Neuronal stem cell (in vitro differentiated cells): ENCODE measurements around the gene CALCOCO1.

ENCODE experiments used
- DNase-seq: peaks from one replicate; pipeline ENCODE4 v3.0.0-alpha.2; 2013; ENCODE audit warnings: low spot score
- H2AFZ ChIP-seq: one replicate; pipeline ENCODE4 v1.6.1; 2013; ENCODE audit warnings: mild to moderate bottlenecking, low read length, inconsistent platforms
- H2AK5ac ChIP-seq: 2 replicates; pipeline ENCODE4 v1.6.1; 2013; ENCODE audit warnings: low read depth, mild to moderate bottlenecking, inconsistent platforms, low read length, moderate library complexity, mixed read lengths
- H2BK120ac ChIP-seq: 2 replicates; pipeline ENCODE4 v1.6.1; 2013; ENCODE audit warnings: low read depth, mild to moderate bottlenecking, inconsistent platforms, low read length, moderate library complexity, mixed read lengths
- H2BK12ac ChIP-seq: one replicate; pipeline ENCODE4 v1.6.1; 2013; ENCODE audit warnings: low read length, inconsistent platforms
- H2BK15ac ChIP-seq: 2 replicates; pipeline ENCODE4 v1.6.1; 2013; ENCODE audit warnings: mild to moderate bottlenecking, low read length, inconsistent platforms, mixed read lengths
- H2BK5ac ChIP-seq: one replicate; pipeline ENCODE4 v1.6.1; 2013; ENCODE audit warnings: inconsistent platforms, mild to moderate bottlenecking, low read length, moderate library complexity
- H3K14ac ChIP-seq: one replicate; pipeline ENCODE4 v1.6.1; 2013; ENCODE audit warnings: low read length, inconsistent platforms
- H3K18ac ChIP-seq: 2 replicates; pipeline ENCODE4 v1.6.1; 2013; ENCODE audit warnings: low read length, inconsistent platforms
- H3K23ac ChIP-seq: 2 replicates; pipeline ENCODE4 v1.6.1; 2013; ENCODE audit warnings: low read depth, mild to moderate bottlenecking, mixed read lengths, low read length, inconsistent platforms; ENCODE audit not compliant: poor library complexity
- H3K27ac ChIP-seq: replicated peaks from 3 replicates; pipeline ENCODE4 v1.5.1; 2013; ENCODE audit warnings: low read length, inconsistent platforms
- H3K27me3 ChIP-seq, 3 experiments: 2 replicates each; pipeline ENCODE4 v1.6.1; 2013; ENCODE audit warnings: low read length in 3 of 3, mild to moderate bottlenecking in 2 of 3, inconsistent platforms in 1 of 3, low read depth in 1 of 3, mixed read lengths in 1 of 3, moderate library complexity in 1 of 3; ENCODE audit not compliant: control insufficient read depth in 3 of 3, insufficient read depth in 3 of 3
- H3K36me3 ChIP-seq, 2 donors: replicated peaks in 1 of 2; 2 replicates each; pipeline ENCODE4 v1.6.1; 2013; ENCODE audit warnings: low read length in 2 of 2; ENCODE audit not compliant: control insufficient read depth in 2 of 2, insufficient read depth in 2 of 2
- H3K4ac ChIP-seq: 2 replicates; pipeline ENCODE4 v1.6.1; 2013; ENCODE audit warnings: inconsistent platforms, mild to moderate bottlenecking, low read length, moderate library complexity
- H3K4me1 ChIP-seq, 2 donors: 1 replicate in 1 of 2; 2 replicates in 1 of 2; pipeline ENCODE4 v1.6.1; 2013; ENCODE audit warnings: low read length in 2 of 2, low read depth in 1 of 2; ENCODE audit not compliant: control insufficient read depth in 2 of 2, insufficient read depth in 1 of 2
- H3K4me2 ChIP-seq: one replicate; pipeline ENCODE4 v1.6.1; 2013; ENCODE audit warnings: mild to moderate bottlenecking, low read length, inconsistent platforms; ENCODE audit not compliant: insufficient read depth, poor library complexity, severe bottlenecking
- H3K4me3 ChIP-seq, 2 donors: 2 replicates each; pipeline ENCODE4 v1.5.1; 2013; ENCODE audit warnings: low read length in 2 of 2, mild to moderate bottlenecking in 2 of 2, inconsistent platforms in 1 of 2, moderate library complexity in 1 of 2
- H3K79me1 ChIP-seq: one replicate; pipeline ENCODE4 v1.6.1; 2013; ENCODE audit warnings: low read depth, mild to moderate bottlenecking, inconsistent platforms, low read length, moderate library complexity
- H3K9ac ChIP-seq: one replicate; pipeline ENCODE4 v1.6.1; 2013; ENCODE audit warnings: mild to moderate bottlenecking, low read depth, low read length, inconsistent platforms; ENCODE audit not compliant: poor library complexity
- H3K9me3 ChIP-seq, 2 donors: replicated peaks in 1 of 2; 2 replicates each; pipeline versions ENCODE3 to v1.6.1; 2013; ENCODE audit warnings: low read length in 2 of 2, mild to moderate bottlenecking in 2 of 2, inconsistent platforms in 1 of 2, low read depth in 1 of 2, mixed read lengths in 1 of 2, moderate library complexity in 1 of 2; ENCODE audit not compliant: control insufficient read depth in 2 of 2, insufficient read depth in 1 of 2
- H4K8ac ChIP-seq: one replicate; pipeline ENCODE4 v1.6.1; 2013; ENCODE audit warnings: low read depth, mild to moderate bottlenecking, inconsistent platforms, low read length, moderate library complexity
- H4K91ac ChIP-seq: one replicate; pipeline ENCODE4 v1.6.1; 2013; ENCODE audit warnings: low read length, low read depth, mild to moderate bottlenecking, inconsistent platforms; ENCODE audit not compliant: poor library complexity
- WGBS, 2 donors: extraction: QIAGEN DNeasy Blood & Tissue Kit; methylation state at CpG; one replicate each; pipeline ENCODE4 v1.1.7; 2013; ENCODE audit warnings: missing lambda C conversion rate in 2 of 2, mixed read lengths in 1 of 2; ENCODE audit not compliant: insufficient read length in 2 of 2, insufficient replicate concordance in 1 of 2; ENCODE audit errors: extremely low coverage in 2 of 2; 5-methylcytosine and 5-hydroxymethylcytosine counted together

The CALCOCO1 gene

GRCh38 chr12:53696655-53697331, 30.5 kb downstream of the CALCOCO1 start:
- Histone ChIP-seq H2AFZ (peak overlapping the region; percentile 75), H3K4me3 (peak overlapping the region; percentile 23 to 62), H3K36me3 (no peaks in the 10 kb centered on the region), H3K14ac (no peak overlapping the region), H3K9me3 (no peaks in the 10 kb centered on the region), H3K4ac (no peak overlapping the region), H2BK120ac (no peak overlapping the region), H3K23ac (no peak overlapping the region), H2BK5ac (no peak overlapping the region), H3K4me2 (peak overlapping the region; percentile 71), H3K18ac (no peak overlapping the region), H4K91ac (no peak overlapping the region), H3K79me1 (peaks cover 2% of the 10 kb centered on the region), H3K27me3 (peaks cover 0 to 84% (median 50%) of the 10 kb centered on the region in 3 experiments), H2BK15ac (no peak overlapping the region), H3K27ac (no peak overlapping the region), H3K4me1 (peaks cover 7 to 12% of the 10 kb centered on the region in 2 donors), H2AK5ac (no peak overlapping the region), H2BK12ac (no peak overlapping the region), H4K8ac (no peak overlapping the region), H3K9ac (no peak overlapping the region)
- WGBS, 2 donors: no CpG with 5 or more reads among the region's 24 CpGs
- DNase-seq: no peak

DNA sequence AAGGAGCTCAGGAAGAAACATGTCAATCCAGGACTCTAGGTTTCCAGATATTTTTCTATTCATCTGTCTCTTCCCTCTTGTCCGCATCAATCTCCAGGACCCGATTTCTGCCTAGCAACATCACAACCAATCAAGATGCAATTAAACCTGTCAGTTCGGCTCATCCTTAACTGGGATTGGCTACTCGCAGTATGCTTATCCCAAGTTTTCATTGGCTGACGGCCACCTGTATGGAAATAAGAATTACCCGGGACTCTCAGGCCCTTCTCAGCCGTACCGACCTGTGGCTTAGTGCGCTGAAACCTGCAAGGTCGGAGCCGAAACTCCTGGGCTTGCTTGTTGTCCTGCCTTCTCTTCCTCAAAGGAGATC, 31.0 kb downstream of the CALCOCO1 start:
- no peak overlapping the region for H2BK15ac ChIP-seq
- H3K9ac ChIP-seq: no peak overlapping the region
- peak overlapping the region; percentile 23 to 62 for H3K4me3 ChIP-seq
- H3K4ac ChIP-seq: no peak overlapping the region
- peak; percentile 84 for DNase-seq
- no peak overlapping the region for H3K27ac ChIP-seq
- no peak overlapping the region for H3K14ac ChIP-seq
- no peak overlapping the region for H3K18ac ChIP-seq
- WGBS, 2 donors: no CpG with 5 or more reads among the region's 11 CpGs
- H4K8ac ChIP-seq: no peak overlapping the region
- H3K27me3 ChIP-seq: peaks cover 0 to 82% (median 47%) of the 10 kb centered on the region in 3 experiments
- H3K79me1 ChIP-seq: peaks cover 2% of the 10 kb centered on the region
- no peak overlapping the region for H4K91ac ChIP-seq
- H2BK12ac ChIP-seq: no peak overlapping the region
- H3K4me2 ChIP-seq: peak overlapping the region; percentile 71
- H2AFZ ChIP-seq: peak overlapping the region; percentile 82
- H3K4me1 ChIP-seq: peaks cover 7 to 12% of the 10 kb centered on the region in 2 donors
- H2BK120ac ChIP-seq: no peak overlapping the region
- H2AK5ac ChIP-seq: no peak overlapping the region
- no peak overlapping the region for H2BK5ac ChIP-seq
- no peaks in the 10 kb centered on the region for H3K36me3 ChIP-seq
- H3K23ac ChIP-seq: no peak overlapping the region
- no peaks in the 10 kb centered on the region for H3K9me3 ChIP-seq

DNA sequence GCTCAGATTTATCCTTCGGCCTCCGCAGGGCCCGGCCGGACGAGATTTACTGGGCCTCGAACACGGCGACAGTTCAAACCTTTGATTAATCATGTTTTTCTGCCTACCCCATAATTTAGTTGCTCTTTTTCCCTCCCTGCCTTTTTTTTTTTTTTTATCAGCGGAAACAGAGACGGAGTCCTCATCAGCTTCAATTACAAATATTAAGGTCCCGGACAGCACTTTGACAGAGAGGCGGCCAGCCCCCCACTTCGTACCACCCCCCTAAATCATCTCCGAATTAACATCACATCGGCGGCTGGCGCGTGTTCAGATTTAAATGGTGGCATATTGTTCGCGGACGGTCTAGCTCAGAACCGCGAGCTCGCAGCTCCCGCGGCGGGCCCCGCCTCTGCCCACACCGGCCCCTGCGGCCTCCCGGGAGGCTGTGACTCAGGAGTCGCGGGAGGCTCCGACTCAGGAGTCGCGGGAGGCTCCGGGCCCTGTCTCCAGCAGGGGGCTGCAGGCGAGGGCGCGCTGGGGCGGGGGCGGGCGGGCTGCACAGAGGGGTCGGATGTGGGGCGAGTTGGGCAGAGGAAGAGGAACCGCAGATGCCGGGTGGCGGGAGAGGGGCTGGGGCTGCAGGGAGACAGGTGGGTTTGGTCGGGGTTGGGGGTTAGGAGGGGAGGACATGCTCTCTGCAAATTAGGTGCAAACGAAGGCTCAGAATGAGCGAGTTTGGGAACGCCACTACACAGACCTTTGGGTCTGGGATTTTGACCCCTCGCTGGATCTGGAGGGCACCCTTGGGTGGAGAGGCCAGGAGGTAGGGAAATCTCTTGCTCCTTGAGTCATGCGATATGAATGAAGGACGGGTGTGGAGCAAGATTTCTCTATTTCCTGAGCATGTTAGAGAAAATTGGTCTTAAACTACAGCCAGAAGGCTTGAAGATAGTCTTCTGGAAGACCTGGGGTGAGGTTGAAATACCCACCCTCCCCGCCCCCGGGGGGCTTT, 31.8 kb downstream of the CALCOCO1 start:
- H2BK15ac ChIP-seq: peak overlapping the region; percentile 45
- peak overlapping the region; percentile 82 for H2AFZ ChIP-seq
- H3K9ac ChIP-seq: peak overlapping the region; percentile 9
- no CpG with 5 or more reads among the region's 57 CpGs for WGBS, 2 donors
- no peak overlapping the region for H3K27ac ChIP-seq
- H2BK120ac ChIP-seq: no peak overlapping the region
- H4K8ac ChIP-seq: no peak overlapping the region
- peak overlapping the region; percentile 20 to 62 for H3K4me3 ChIP-seq
- peaks cover 7 to 12% of the 10 kb centered on the region in 2 donors for H3K4me1 ChIP-seq
- no peaks in the 10 kb centered on the region for H3K9me3 ChIP-seq
- H2AK5ac ChIP-seq: no peak overlapping the region
- peak; percentile 59 for DNase-seq
- peak overlapping the region; percentile 70 for H3K18ac ChIP-seq
- H3K14ac ChIP-seq: no peak overlapping the region
- no peak overlapping the region for H3K23ac ChIP-seq
- no peak overlapping the region for H2BK5ac ChIP-seq
- H3K36me3 ChIP-seq: no peaks in the 10 kb centered on the region
- no peak overlapping the region for H2BK12ac ChIP-seq
- H3K27me3 ChIP-seq: peaks cover 0 to 74% (median 45%) of the 10 kb centered on the region in 3 experiments
- no peak overlapping the region for H4K91ac ChIP-seq
- no peak overlapping the region for H3K4ac ChIP-seq
- peaks cover 2% of the 10 kb centered on the region for H3K79me1 ChIP-seq
- H3K4me2 ChIP-seq: peak overlapping the region; percentile 71

DNA sequence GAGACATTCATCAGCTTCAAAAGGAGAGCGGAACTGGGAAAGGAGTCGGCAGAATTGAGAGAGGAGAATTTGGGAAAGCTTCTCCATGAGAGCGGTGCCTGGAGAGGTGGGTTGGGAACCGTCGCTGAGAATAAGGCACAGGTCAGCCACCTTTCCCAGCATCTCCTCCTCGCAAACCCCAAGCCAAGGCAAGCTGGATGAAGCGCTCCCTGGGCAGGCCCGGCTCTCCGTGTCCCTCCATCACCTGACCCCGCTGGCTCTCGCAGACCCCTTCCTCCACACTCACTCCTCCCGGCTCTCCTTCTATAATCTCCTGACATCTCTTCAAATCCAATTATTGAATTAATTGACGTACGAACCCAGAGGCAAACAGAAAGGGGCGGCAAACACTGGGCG, 32.5 kb downstream of the CALCOCO1 start:
- H3K23ac ChIP-seq: no peak overlapping the region
- H3K4ac ChIP-seq: no peak overlapping the region
- peak overlapping the region; percentile 54 for H2AK5ac ChIP-seq
- peak overlapping the region; percentile 70 for H3K18ac ChIP-seq
- H2BK120ac ChIP-seq: no peak overlapping the region
- H3K4me3 ChIP-seq: no peak overlapping the region
- no peak overlapping the region for H2BK12ac ChIP-seq
- no peak overlapping the region for H4K91ac ChIP-seq
- no peak overlapping the region for H3K27ac ChIP-seq
- no peak overlapping the region for H4K8ac ChIP-seq
- H3K14ac ChIP-seq: no peak overlapping the region
- H3K9ac ChIP-seq: no peak overlapping the region
- H3K9me3 ChIP-seq: no peaks in the 10 kb centered on the region
- no peak overlapping the region for H2BK5ac ChIP-seq
- no CpG with 5 or more reads among the region's 16 CpGs for WGBS, 2 donors
- H2BK15ac ChIP-seq: peak overlapping the region; percentile 45
- H2AFZ ChIP-seq: peak overlapping the region; percentile 82
- H3K4me1 ChIP-seq: peaks cover 7 to 12% of the 10 kb centered on the region in 2 donors
- peaks cover 0 to 73% (median 44%) of the 10 kb centered on the region in 3 experiments for H3K27me3 ChIP-seq
- H3K79me1 ChIP-seq: peaks cover 2% of the 10 kb centered on the region
- peak overlapping the region; percentile 71 for H3K4me2 ChIP-seq
- no peaks in the 10 kb centered on the region for H3K36me3 ChIP-seq
- no peak for DNase-seq
